ENCODE results near the gene ZFR2.

DNA sequence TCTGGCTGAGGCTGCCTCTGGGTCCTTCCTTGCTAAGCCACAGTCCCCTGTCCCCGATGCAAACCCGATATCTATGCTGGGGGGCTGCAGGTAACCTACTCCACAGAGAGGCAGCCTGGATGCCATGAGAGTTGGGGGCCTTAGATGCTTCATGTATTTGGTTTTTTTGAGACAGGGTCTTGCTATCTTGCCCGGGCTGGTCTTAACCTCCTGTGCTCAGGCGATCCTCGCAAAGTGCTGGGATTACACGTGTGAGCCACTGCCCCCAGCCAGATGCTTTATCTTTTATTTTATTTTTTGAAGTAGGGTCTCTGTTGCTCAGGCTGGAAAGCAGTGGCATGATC, 13.2 kb upstream of the ZFR2 start:
- TF ChIP-seq, protein P1, sequence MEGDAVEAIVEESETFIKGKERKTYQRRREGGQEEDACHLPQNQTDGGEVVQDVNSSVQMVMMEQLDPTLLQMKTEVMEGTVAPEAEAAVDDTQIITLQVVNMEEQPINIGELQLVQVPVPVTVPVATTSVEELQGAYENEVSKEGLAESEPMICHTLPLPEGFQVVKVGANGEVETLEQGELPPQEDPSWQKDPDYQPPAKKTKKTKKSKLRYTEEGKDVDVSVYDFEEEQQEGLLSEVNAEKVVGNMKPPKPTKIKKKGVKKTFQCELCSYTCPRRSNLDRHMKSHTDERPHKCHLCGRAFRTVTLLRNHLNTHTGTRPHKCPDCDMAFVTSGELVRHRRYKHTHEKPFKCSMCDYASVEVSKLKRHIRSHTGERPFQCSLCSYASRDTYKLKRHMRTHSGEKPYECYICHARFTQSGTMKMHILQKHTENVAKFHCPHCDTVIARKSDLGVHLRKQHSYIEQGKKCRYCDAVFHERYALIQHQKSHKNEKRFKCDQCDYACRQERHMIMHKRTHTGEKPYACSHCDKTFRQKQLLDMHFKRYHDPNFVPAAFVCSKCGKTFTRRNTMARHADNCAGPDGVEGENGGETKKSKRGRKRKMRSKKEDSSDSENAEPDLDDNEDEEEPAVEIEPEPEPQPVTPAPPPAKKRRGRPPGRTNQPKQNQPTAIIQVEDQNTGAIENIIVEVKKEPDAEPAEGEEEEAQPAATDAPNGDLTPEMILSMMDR (IDR thresholded peaks at IDR 0.05) = no peak
- TF ChIP-seq, protein P2, sequence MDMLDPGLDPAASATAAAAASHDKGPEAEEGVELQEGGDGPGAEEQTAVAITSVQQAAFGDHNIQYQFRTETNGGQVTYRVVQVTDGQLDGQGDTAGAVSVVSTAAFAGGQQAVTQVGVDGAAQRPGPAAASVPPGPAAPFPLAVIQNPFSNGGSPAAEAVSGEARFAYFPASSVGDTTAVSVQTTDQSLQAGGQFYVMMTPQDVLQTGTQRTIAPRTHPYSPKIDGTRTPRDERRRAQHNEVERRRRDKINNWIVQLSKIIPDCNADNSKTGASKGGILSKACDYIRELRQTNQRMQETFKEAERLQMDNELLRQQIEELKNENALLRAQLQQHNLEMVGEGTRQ (IDR thresholded peaks at IDR 0.05) = no peak
- TF ChIP-seq, protein P3, sequence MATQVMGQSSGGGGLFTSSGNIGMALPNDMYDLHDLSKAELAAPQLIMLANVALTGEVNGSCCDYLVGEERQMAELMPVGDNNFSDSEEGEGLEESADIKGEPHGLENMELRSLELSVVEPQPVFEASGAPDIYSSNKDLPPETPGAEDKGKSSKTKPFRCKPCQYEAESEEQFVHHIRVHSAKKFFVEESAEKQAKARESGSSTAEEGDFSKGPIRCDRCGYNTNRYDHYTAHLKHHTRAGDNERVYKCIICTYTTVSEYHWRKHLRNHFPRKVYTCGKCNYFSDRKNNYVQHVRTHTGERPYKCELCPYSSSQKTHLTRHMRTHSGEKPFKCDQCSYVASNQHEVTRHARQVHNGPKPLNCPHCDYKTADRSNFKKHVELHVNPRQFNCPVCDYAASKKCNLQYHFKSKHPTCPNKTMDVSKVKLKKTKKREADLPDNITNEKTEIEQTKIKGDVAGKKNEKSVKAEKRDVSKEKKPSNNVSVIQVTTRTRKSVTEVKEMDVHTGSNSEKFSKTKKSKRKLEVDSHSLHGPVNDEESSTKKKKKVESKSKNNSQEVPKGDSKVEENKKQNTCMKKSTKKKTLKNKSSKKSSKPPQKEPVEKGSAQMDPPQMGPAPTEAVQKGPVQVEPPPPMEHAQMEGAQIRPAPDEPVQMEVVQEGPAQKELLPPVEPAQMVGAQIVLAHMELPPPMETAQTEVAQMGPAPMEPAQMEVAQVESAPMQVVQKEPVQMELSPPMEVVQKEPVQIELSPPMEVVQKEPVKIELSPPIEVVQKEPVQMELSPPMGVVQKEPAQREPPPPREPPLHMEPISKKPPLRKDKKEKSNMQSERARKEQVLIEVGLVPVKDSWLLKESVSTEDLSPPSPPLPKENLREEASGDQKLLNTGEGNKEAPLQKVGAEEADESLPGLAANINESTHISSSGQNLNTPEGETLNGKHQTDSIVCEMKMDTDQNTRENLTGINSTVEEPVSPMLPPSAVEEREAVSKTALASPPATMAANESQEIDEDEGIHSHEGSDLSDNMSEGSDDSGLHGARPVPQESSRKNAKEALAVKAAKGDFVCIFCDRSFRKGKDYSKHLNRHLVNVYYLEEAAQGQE (IDR thresholded peaks at IDR 0.05) = no peak
- TF ChIP-seq POLR2A (IDR thresholded peaks at IDR 0.05; ENCODE audit: low read length) (no peak), PHF8 (IDR thresholded peaks at IDR 0.05; ENCODE audit: borderline replicate concordance, low read depth) (no peak), CEBPB (IDR thresholded peaks at IDR 0.05) (no peak), SMC3 (IDR thresholded peaks at IDR 0.05) (no peak), MYC (IDR thresholded peaks at IDR 0.05; ENCODE audit: borderline replicate concordance, low read length) (no peak), JUNB (IDR thresholded peaks at IDR 0.05) (no peak), NR3C1 (IDR thresholded peaks at IDR 0.05) (no peak)
- TF ChIP-seq, protein P4, sequence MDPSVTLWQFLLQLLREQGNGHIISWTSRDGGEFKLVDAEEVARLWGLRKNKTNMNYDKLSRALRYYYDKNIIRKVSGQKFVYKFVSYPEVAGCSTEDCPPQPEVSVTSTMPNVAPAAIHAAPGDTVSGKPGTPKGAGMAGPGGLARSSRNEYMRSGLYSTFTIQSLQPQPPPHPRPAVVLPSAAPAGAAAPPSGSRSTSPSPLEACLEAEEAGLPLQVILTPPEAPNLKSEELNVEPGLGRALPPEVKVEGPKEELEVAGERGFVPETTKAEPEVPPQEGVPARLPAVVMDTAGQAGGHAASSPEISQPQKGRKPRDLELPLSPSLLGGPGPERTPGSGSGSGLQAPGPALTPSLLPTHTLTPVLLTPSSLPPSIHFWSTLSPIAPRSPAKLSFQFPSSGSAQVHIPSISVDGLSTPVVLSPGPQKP (IDR thresholded peaks at IDR 0.05; ENCODE audit: low read depth, low read length) = no peak
